ENCODE measurements around the gene CLPX. TPM values are rescaled to one million over a fixed set of nuclear protein-coding genes. Genes with fewer than 3 reads are reported as not detected.

CLPX gene
- total RNA-seq, 1 donor from 2014 or later, result 46.4 TPM

GRCh38 chr15:65197337-65197645 is 12.1 kb upstream of the CLPX start:
- Histone ChIP-seq H3K4me3 (no peak overlapping the region), H3K27ac (no peak overlapping the region), H3K36me3 (no peaks in the 10 kb centered on the region), H3K9me3 (no peaks in the 10 kb centered on the region), H3K27me3 (no peaks in the 10 kb centered on the region), H3K4me1 (peaks cover 20% of the 10 kb centered on the region)
- DNase-seq (ENCODE audit: extremely low spot score in 2 of 2), result peak in 1 of 2 donors; percentile 94
- TF ChIP-seq CTCF (IDR thresholded peaks at IDR 0.05), result no peak
- no peak for TF ChIP-seq POLR2AphosphoS5 (IDR thresholded peaks at IDR 0.05; ENCODE audit: insufficient read depth in 1 of 2, low read depth in 1 of 2)
- TF ChIP-seq POLR2A (IDR thresholded peaks at IDR 0.05), result no peak
- intact Hi-C loops (cut with DNase I), result no loop called here

DNA sequence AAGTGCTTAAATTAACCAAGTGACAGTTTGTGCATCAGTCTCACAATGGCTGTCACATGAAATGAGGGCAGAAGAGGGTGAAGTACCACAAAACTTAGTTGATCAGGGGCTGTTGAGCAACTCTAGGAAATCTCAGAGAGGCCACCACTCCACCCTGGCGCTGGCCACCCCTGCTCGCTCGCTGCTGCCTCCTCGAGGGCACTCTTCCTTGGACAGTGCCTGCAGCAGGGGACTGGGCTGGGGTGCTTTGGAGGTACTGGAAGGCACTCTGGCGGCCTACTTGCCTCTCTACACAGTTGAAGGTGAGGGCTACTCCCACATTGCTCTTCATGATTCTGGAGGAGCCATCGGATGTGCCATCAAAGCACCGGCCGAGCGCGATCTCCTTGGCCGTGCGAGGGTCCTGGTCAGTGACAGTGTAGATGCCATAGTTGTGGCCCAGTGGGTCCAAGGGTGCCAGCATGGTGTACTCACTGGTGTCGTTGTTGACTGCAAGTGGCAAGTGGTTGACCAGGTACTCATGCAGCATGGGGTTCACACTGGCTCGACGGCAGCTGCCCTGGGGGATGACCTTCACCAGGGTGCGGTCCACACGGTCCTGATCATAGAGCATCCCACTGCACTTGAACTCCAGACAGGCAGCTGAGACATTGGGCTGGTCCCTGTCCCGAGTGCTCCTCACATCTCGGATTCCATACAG is 11.6 kb upstream of the CLPX start:
- H3K4me1 ChIP-seq, result peaks cover 20% of the 10 kb centered on the region
- H3K27ac ChIP-seq, result peak overlapping the region; percentile 74
- no peak for DNase-seq (ENCODE audit: extremely low spot score in 2 of 2)
- no peaks in the 10 kb centered on the region for H3K9me3 ChIP-seq
- intact Hi-C loops (cut with DNase I), result no loop called here
- H3K27me3 ChIP-seq, result no peaks in the 10 kb centered on the region
- H3K36me3 ChIP-seq, result no peaks in the 10 kb centered on the region
- H3K4me3 ChIP-seq, result no peak overlapping the region
- TF ChIP-seq POLR2AphosphoS5 (IDR thresholded peaks at IDR 0.05; ENCODE audit: insufficient read depth in 1 of 2, low read depth in 1 of 2) (no peak), POLR2A (IDR thresholded peaks at IDR 0.05) (no peak), CTCF (IDR thresholded peaks at IDR 0.05) (no peak)

DNA sequence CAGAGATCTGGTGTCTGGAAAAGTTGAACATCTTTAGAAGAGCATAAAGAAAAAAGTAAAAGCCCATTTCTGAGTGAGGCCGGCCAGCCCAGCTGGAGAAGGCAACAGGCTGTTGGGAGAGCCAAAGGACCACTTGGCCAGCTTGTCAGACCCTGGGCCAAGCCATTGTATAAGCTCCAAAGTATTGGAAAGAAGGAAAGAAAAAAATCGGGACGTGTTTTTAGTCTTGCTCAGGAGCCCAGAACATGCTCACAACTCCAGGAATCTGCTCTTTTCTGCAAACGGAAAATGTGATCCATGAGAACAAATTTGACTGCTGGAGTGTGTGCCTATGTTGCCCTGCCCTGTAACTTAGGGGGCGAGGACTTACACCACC is 10.4 kb upstream of the CLPX start:
- H3K4me1 ChIP-seq, result peaks cover 20% of the 10 kb centered on the region
- no peaks in the 10 kb centered on the region for H3K27me3 ChIP-seq
- no peaks in the 10 kb centered on the region for H3K36me3 ChIP-seq
- intact Hi-C loops (cut with DNase I), result no loop called here
- DNase-seq (ENCODE audit: extremely low spot score in 2 of 2), result peak in 1 of 2 donors; percentile 14
- H3K27ac ChIP-seq, result peak overlapping the region; percentile 74
- H3K4me3 ChIP-seq, result no peak overlapping the region
- H3K9me3 ChIP-seq, result no peaks in the 10 kb centered on the region
- no peak for TF ChIP-seq POLR2A (IDR thresholded peaks at IDR 0.05)
- no peak for TF ChIP-seq POLR2AphosphoS5 (IDR thresholded peaks at IDR 0.05; ENCODE audit: insufficient read depth in 1 of 2, low read depth in 1 of 2)
- no peak for TF ChIP-seq CTCF (IDR thresholded peaks at IDR 0.05)

- peaks cover 20% of the 10 kb centered on the region for H3K4me1 ChIP-seq
- peak overlapping the region; percentile 74 for H3K27ac ChIP-seq
- no peak overlapping the region for H3K4me3 ChIP-seq
- H3K36me3 ChIP-seq, result no peaks in the 10 kb centered on the region
- TF ChIP-seq POLR2AphosphoS5 (IDR thresholded peaks at IDR 0.05; ENCODE audit: insufficient read depth in 1 of 2, low read depth in 1 of 2), result no peak
- TF ChIP-seq POLR2A (IDR thresholded peaks at IDR 0.05), result no peak
- TF ChIP-seq CTCF (IDR thresholded peaks at IDR 0.05), result no peak
- no peaks in the 10 kb centered on the region for H3K9me3 ChIP-seq
- intact Hi-C loops (cut with DNase I), result no loop called here
- DNase-seq (ENCODE audit: extremely low spot score in 2 of 2), result peak in 1 of 2 donors; percentile 9
- no peaks in the 10 kb centered on the region for H3K27me3 ChIP-seq
Measured at GRCh38 chr15:65194826-65195547, 9.8 kb upstream of the CLPX start.

DNA sequence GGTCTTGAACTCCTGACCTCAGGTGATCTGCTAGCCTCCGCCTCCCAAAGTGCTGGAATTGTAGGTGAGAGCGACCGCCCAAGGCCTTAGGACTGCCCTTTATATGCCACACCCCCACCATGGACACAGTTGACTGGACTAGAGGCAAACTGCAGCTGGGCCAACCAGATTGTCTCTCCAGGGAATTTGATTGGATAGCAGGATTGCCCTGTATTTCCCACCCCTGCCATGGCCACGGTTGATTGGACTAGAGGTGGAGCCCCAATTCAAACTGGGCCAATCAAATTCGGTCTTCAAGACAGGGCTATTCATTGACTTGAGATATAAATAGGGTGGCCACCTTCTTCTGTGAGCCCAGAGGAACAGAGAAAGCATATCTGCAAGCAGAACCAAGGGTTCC is 6.9 kb upstream of the CLPX start:
- Histone ChIP-seq H3K9me3 (no peaks in the 10 kb centered on the region), H3K36me3 (no peaks in the 10 kb centered on the region), H3K4me3 (no peak overlapping the region), H3K27ac (no peak overlapping the region), H3K4me1 (peaks cover 20% of the 10 kb centered on the region), H3K27me3 (no peaks in the 10 kb centered on the region)
- intact Hi-C loops (cut with DNase I), result no loop called here
- no peak for TF ChIP-seq POLR2A (IDR thresholded peaks at IDR 0.05)
- TF ChIP-seq CTCF (IDR thresholded peaks at IDR 0.05), result no peak
- TF ChIP-seq POLR2AphosphoS5 (IDR thresholded peaks at IDR 0.05; ENCODE audit: insufficient read depth in 1 of 2, low read depth in 1 of 2), result no peak
- DNase-seq (ENCODE audit: extremely low spot score in 2 of 2), result no peak
